Measurements from ENCODE around the gene NXF2B.
"Not testable (repeated sequence)": the region's sequence is repeated elsewhere in the genome, so short reads cannot be mapped to it uniquely, and the experiment has no call there.

NXF2B gene, protein sequence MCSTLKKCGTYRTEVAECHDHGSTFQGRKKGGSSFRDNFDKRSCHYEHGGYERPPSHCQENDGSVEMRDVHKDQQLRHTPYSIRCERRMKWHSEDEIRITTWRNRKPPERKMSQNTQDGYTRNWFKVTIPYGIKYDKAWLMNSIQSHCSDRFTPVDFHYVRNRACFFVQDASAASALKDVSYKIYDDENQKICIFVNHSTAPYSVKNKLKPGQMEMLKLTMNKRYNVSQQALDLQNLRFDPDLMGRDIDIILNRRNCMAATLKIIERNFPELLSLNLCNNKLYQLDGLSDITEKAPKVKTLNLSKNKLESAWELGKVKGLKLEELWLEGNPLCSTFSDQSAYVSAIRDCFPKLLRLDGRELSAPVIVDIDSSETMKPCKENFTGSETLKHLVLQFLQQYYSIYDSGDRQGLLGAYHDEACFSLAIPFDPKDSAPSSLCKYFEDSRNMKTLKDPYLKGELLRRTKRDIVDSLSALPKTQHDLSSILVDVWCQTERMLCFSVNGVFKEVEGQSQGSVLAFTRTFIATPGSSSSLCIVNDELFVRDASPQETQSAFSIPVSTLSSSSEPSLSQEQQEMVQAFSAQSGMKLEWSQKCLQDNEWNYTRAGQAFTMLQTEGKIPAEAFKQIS

DNA sequence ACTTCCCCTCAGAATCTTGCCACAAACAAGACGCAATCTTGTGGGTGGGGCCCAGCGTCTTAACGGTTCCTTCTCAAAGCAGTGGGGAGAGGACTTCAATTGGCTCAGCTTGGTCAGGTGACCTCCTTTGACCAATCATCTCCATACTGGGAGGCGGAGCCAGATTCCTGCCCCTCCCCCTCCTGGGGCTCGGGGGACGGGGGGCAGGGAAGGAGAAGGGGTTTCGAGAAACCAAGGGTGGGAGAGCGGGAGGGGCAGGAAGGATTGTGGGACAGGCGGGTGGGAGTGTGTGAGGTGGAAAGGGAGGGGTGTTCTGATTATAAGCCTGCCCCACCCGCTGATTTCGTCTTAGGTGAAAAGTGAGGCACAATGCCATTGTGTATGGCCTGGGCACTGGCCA lies at the start of gene NXF2B:
Gene NXF2B (minus strand): TSS at position 101 of the 400 bp plus-strand sequence. CDS start 59,972 bp downstream, outside the sequence.
- H3K9ac ChIP-seq (ENCODE audit: low read depth in 1 of 2, low read length in 2 of 2); H3K9me3 ChIP-seq (ENCODE audit: control insufficient read depth in 1 of 2, low read length in 2 of 2); H3K27me3 ChIP-seq (ENCODE audit: control insufficient read depth in 1 of 2, insufficient read depth in 2 of 2, low read length in 2 of 2); H3K36me3 ChIP-seq (ENCODE audit: control insufficient read depth in 1 of 2, insufficient read depth in 2 of 2, low read length in 2 of 2); H3K27ac ChIP-seq (ENCODE audit: low read depth, low read length); H3K4me3 ChIP-seq (ENCODE audit: low read depth in 1 of 2, low read length in 2 of 2); H3K4me1 ChIP-seq (ENCODE audit: control insufficient read depth in 1 of 2, insufficient read depth in 2 of 2, low read length in 2 of 2): not testable (repeated sequence)

DNA sequence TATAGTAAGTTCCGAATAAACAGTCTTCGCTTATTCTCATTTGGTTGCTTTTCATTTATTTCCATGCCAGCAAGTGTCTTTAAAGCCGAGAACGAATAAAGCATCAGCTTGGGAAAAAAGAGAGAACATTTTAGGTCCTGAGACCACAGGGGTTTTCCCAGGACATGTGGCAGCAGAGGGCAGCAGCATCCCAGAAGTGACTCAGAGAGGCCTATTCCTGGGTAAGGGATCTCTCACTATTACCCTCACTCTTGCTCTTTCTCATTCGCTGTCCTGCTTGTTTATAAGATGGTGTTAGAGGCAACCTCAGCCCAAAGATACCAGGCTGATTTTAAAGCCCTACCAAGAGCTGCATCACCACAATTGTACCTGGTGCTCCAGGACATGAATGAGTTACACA lies 39.0 kb upstream of the NXF2B start:
- not testable (repeated sequence) for H3K4me1 ChIP-seq (ENCODE audit: control insufficient read depth in 1 of 2, insufficient read depth in 2 of 2, low read length in 2 of 2); H3K27me3 ChIP-seq (ENCODE audit: control insufficient read depth in 1 of 2, insufficient read depth in 2 of 2, low read length in 2 of 2); H3K9me3 ChIP-seq (ENCODE audit: control insufficient read depth in 1 of 2, low read length in 2 of 2); H3K27ac ChIP-seq (ENCODE audit: low read depth, low read length); H3K4me3 ChIP-seq (ENCODE audit: low read depth in 1 of 2, low read length in 2 of 2); H3K36me3 ChIP-seq (ENCODE audit: control insufficient read depth in 1 of 2, insufficient read depth in 2 of 2, low read length in 2 of 2); H3K9ac ChIP-seq (ENCODE audit: low read depth in 1 of 2, low read length in 2 of 2)

- not testable (repeated sequence) for H3K4me3 ChIP-seq (ENCODE audit: low read depth in 1 of 2, low read length in 2 of 2); H3K4me1 ChIP-seq (ENCODE audit: control insufficient read depth in 1 of 2, insufficient read depth in 2 of 2, low read length in 2 of 2); H3K27me3 ChIP-seq (ENCODE audit: control insufficient read depth in 1 of 2, insufficient read depth in 2 of 2, low read length in 2 of 2); H3K9me3 ChIP-seq (ENCODE audit: control insufficient read depth in 1 of 2, low read length in 2 of 2); H3K36me3 ChIP-seq (ENCODE audit: control insufficient read depth in 1 of 2, insufficient read depth in 2 of 2, low read length in 2 of 2); H3K27ac ChIP-seq (ENCODE audit: low read depth, low read length); H3K9ac ChIP-seq (ENCODE audit: low read depth in 1 of 2, low read length in 2 of 2)
Observed at GRCh38 chrX:102471762-102472220, 32.0 kb upstream of the NXF2B start, which contains the start of gene TCP11X2. Gene TCP11X2, minus strand, starts transcription at chrX:102471812.

DNA sequence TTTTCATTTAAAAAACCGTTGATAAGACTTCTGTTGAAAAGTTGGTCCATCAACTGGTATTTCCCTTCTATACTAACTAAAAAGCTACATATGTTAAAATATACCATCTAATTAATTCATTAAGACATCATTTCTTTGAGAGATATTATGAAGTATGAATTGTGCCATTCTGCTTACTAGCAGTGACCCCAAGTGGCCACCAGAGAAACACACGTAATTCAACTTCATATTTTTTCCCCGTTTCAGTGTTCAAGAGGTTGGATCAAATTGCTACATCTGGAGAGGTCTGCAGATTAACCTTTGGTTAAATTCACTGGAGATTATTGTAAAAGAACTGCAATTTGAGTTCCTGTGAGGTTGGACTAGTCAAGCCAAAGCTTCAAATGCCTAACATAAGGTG lies 30.4 kb upstream of the NXF2B start:
- not testable (repeated sequence) for H3K9ac ChIP-seq (ENCODE audit: low read depth in 1 of 2, low read length in 2 of 2); H3K27ac ChIP-seq (ENCODE audit: low read depth, low read length); H3K27me3 ChIP-seq (ENCODE audit: control insufficient read depth in 1 of 2, insufficient read depth in 2 of 2, low read length in 2 of 2); H3K4me3 ChIP-seq (ENCODE audit: low read depth in 1 of 2, low read length in 2 of 2); H3K4me1 ChIP-seq (ENCODE audit: control insufficient read depth in 1 of 2, insufficient read depth in 2 of 2, low read length in 2 of 2); H3K36me3 ChIP-seq (ENCODE audit: control insufficient read depth in 1 of 2, insufficient read depth in 2 of 2, low read length in 2 of 2); H3K9me3 ChIP-seq (ENCODE audit: control insufficient read depth in 1 of 2, low read length in 2 of 2)

GRCh38 chrX:102458615-102459014 lies 18.8 kb upstream of the NXF2B start:
- not testable (repeated sequence) for H3K9me3 ChIP-seq (ENCODE audit: control insufficient read depth in 1 of 2, low read length in 2 of 2); H3K9ac ChIP-seq (ENCODE audit: low read depth in 1 of 2, low read length in 2 of 2); H3K27me3 ChIP-seq (ENCODE audit: control insufficient read depth in 1 of 2, insufficient read depth in 2 of 2, low read length in 2 of 2); H3K4me1 ChIP-seq (ENCODE audit: control insufficient read depth in 1 of 2, insufficient read depth in 2 of 2, low read length in 2 of 2); H3K27ac ChIP-seq (ENCODE audit: low read depth, low read length); H3K4me3 ChIP-seq (ENCODE audit: low read depth in 1 of 2, low read length in 2 of 2); H3K36me3 ChIP-seq (ENCODE audit: control insufficient read depth in 1 of 2, insufficient read depth in 2 of 2, low read length in 2 of 2)

GRCh38 chrX:102414493-102414892 lies 25.3 kb downstream of the NXF2B start:
- not testable (repeated sequence) for H3K9me3 ChIP-seq (ENCODE audit: control insufficient read depth in 1 of 2, low read length in 2 of 2); H3K36me3 ChIP-seq (ENCODE audit: control insufficient read depth in 1 of 2, insufficient read depth in 2 of 2, low read length in 2 of 2); H3K27me3 ChIP-seq (ENCODE audit: control insufficient read depth in 1 of 2, insufficient read depth in 2 of 2, low read length in 2 of 2); H3K4me3 ChIP-seq (ENCODE audit: low read depth in 1 of 2, low read length in 2 of 2); H3K27ac ChIP-seq (ENCODE audit: low read depth, low read length); H3K4me1 ChIP-seq (ENCODE audit: control insufficient read depth in 1 of 2, insufficient read depth in 2 of 2, low read length in 2 of 2); H3K9ac ChIP-seq (ENCODE audit: low read depth in 1 of 2, low read length in 2 of 2)

- no peaks in the 10 kb centered on the region for H3K36me3 ChIP-seq (ENCODE audit: control insufficient read depth in 1 of 2, insufficient read depth in 2 of 2, low read length in 2 of 2)
- H3K9ac ChIP-seq (ENCODE audit: low read depth in 1 of 2, low read length in 2 of 2), result no peak overlapping the region
- no peak overlapping the region for H3K4me3 ChIP-seq (ENCODE audit: low read depth in 1 of 2, low read length in 2 of 2)
- no peak overlapping the region for H3K27ac ChIP-seq (ENCODE audit: low read depth, low read length)
- no peaks in the 10 kb centered on the region for H3K4me1 ChIP-seq (ENCODE audit: control insufficient read depth in 1 of 2, insufficient read depth in 2 of 2, low read length in 2 of 2)
- H3K27me3 ChIP-seq (ENCODE audit: control insufficient read depth in 1 of 2, insufficient read depth in 2 of 2, low read length in 2 of 2), result no peaks in the 10 kb centered on the region
- H3K9me3 ChIP-seq (ENCODE audit: control insufficient read depth in 1 of 2, low read length in 2 of 2), result no peaks in the 10 kb centered on the region
Observed at GRCh38 chrX:102345916-102346315, 93.9 kb downstream of the NXF2B start.

DNA sequence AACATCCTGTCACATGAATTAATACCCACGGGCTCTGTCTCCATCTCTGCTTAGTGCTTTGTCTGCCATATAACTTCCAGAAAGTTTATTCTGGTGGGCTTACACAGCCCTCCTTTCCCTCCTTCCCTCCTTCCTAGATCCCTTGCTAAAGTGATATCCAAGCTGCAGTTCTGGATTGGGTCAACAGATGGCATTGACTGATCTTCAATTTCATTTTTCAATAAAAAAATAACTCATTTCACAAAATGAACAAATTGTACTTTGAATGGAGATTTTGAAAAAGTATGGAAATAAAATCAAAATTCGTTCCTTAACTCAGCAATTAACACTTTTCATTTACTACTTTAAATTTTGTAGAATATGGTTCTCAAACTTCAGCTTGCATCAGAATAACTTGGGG lies 97.9 kb downstream of the NXF2B start:
- no peak overlapping the region for H3K4me3 ChIP-seq (ENCODE audit: low read depth in 1 of 2, low read length in 2 of 2)
- H3K36me3 ChIP-seq (ENCODE audit: control insufficient read depth in 1 of 2, insufficient read depth in 2 of 2, low read length in 2 of 2), result no peaks in the 10 kb centered on the region
- H3K27me3 ChIP-seq (ENCODE audit: control insufficient read depth in 1 of 2, insufficient read depth in 2 of 2, low read length in 2 of 2), result no peaks in the 10 kb centered on the region
- no peak overlapping the region for H3K9ac ChIP-seq (ENCODE audit: low read depth in 1 of 2, low read length in 2 of 2)
- H3K4me1 ChIP-seq (ENCODE audit: control insufficient read depth in 1 of 2, insufficient read depth in 2 of 2, low read length in 2 of 2), result no peaks in the 10 kb centered on the region
- no peaks in the 10 kb centered on the region for H3K9me3 ChIP-seq (ENCODE audit: control insufficient read depth in 1 of 2, low read length in 2 of 2)
- no peak overlapping the region for H3K27ac ChIP-seq (ENCODE audit: low read depth, low read length)

DNA sequence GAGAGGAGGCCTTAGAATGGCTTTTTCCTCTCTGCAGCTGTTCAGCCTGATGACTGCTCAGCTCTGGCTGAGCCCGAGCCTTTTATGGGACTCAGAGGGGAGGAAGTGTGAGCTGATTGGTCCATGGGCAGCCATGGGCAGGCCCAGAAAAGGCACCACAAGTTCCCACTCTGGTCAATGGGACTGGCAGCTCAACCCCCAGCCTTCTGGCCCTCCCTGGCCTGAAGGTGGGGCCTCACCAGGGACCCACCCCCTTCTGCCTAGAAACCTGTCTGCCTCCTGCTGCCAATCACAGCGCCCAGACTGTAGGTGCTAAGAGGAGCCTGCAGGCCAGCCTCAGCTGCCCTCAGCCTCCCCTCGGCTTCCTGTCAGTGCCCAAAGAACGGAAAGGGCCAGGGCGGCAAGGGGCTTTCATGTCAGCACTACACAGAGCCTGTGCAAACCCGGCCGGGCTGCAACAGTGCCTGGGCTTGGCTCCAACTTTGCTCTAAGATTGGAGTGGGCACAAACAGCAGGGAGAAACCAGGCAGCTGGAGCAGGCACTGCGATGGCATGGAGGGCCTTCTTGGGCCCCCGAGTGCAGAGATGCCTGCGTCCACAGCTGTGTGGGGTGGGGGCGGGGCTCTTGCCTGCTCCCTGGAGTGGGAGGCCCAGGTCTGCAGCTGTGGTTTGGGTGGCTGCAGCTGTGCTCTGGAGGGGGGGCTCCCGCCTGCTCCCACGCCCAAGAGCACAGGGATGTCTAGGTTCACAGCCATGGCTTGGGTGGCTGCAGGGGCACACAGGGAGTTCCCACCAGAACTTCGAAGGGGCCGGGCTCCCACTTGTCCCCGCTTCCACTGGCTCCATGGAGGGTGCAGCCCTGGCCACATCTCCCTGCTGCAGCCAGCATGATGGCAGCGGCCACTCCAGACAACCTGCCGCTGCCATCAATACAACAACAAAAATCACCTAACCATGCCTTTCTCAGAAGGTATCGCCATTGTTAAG lies 100.2 kb downstream of the NXF2B start:
- Histone ChIP-seq H3K27me3 (ENCODE audit: control insufficient read depth in 1 of 2, insufficient read depth in 2 of 2, low read length in 2 of 2) (no peaks in the 10 kb centered on the region), H3K4me1 (ENCODE audit: control insufficient read depth in 1 of 2, insufficient read depth in 2 of 2, low read length in 2 of 2) (no peaks in the 10 kb centered on the region), H3K4me3 (ENCODE audit: low read depth in 1 of 2, low read length in 2 of 2) (no peak overlapping the region), H3K9ac (ENCODE audit: low read depth in 1 of 2, low read length in 2 of 2) (no peak overlapping the region), H3K27ac (ENCODE audit: low read depth, low read length) (no peak overlapping the region), H3K36me3 (ENCODE audit: control insufficient read depth in 1 of 2, insufficient read depth in 2 of 2, low read length in 2 of 2) (no peaks in the 10 kb centered on the region), H3K9me3 (ENCODE audit: control insufficient read depth in 1 of 2, low read length in 2 of 2) (no peaks in the 10 kb centered on the region)

GRCh38 chrX:102338162-102338561 lies 101.6 kb downstream of the NXF2B start:
- Histone ChIP-seq H3K27ac (ENCODE audit: low read depth, low read length) (no peak overlapping the region), H3K4me1 (ENCODE audit: control insufficient read depth in 1 of 2, insufficient read depth in 2 of 2, low read length in 2 of 2) (no peaks in the 10 kb centered on the region), H3K9me3 (ENCODE audit: control insufficient read depth in 1 of 2, low read length in 2 of 2) (no peaks in the 10 kb centered on the region), H3K9ac (ENCODE audit: low read depth in 1 of 2, low read length in 2 of 2) (no peak overlapping the region), H3K27me3 (ENCODE audit: control insufficient read depth in 1 of 2, insufficient read depth in 2 of 2, low read length in 2 of 2) (no peaks in the 10 kb centered on the region), H3K36me3 (ENCODE audit: control insufficient read depth in 1 of 2, insufficient read depth in 2 of 2, low read length in 2 of 2) (no peaks in the 10 kb centered on the region), H3K4me3 (ENCODE audit: low read depth in 1 of 2, low read length in 2 of 2) (no peak overlapping the region)
